ENCODE data around the gene MEPCE.
"Not testable (repeated sequence)": the region's sequence is repeated elsewhere in the genome, so short reads cannot be mapped to it uniquely, and the experiment has no call there.

The MEPCE gene

DNA sequence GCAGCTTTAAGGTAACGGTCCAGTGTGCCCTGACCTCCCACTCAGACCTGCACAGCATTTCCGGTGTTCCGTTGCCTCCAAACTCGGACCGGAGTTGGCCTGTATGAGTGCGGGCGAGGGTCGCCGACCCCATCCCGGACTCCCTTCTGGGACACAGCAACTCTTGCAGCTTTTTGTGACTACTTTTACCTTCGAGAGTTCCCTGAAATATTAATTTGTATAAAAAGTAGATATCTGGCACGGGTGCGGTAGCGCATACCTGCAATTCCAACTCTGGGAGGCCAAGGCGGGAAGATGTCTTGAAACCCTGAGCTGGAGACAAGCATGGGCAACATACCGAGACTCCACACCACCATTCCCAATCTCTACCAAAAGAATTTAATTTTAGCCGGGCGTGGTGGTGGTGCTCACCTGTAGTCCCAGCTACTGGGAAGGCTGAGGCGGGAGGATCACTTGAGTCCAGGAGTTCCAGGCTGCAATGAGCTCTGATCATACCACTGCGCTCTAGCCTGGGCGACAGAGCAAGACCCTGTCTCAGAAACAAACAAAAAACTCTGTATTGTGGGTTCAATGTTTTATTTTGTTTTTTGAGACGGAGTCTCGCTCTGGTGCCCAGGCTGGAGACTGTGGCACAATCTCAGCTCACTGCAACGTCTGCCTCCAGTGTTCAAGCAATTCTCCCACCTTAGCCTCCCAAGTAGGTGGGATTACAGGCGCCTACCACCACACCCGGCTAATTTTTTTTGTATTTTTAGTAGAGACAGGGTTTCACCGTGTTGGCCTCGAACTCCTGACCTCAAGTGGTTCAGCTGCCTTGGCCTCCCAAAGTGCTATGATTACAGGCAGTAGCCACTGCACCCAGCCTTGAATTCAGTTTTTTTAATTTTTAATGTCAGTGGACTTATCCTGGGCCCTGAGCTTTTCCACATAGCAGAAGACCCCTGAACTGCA is 7.8 kb downstream of the MEPCE start:
- Histone ChIP-seq H3K27ac (peak overlapping the region; percentile 89), H3K9ac (no peak overlapping the region), H3K4me2 (ENCODE audit: low read length) (no peak overlapping the region), H3K4me1 (peaks cover 13% of the 10 kb centered on the region), H3K79me2 (peaks cover 4% of the 10 kb centered on the region), H2AFZ (no peak overlapping the region), H3K9me3 (ENCODE audit: control insufficient read depth, low read length) (no peaks in the 10 kb centered on the region), H3K36me3 (ENCODE audit: control insufficient read depth, insufficient read depth, low read length) (no peaks in the 10 kb centered on the region), H3K4me3 (ENCODE audit: low read depth, low read length) (no peak overlapping the region), H3K27me3 (ENCODE audit: control insufficient read depth, insufficient read depth, low read length) (no peaks in the 10 kb centered on the region)
- no peak for TF ChIP-seq CTCF (IDR thresholded peaks at IDR 0.05)

GRCh38 chr7:100438172-100438571 is 8.5 kb downstream of the MEPCE start:
- Histone ChIP-seq H3K4me2 (ENCODE audit: low read length) (no peak overlapping the region), H3K27ac (no peak overlapping the region), H3K4me3 (ENCODE audit: low read depth, low read length) (no peak overlapping the region), H3K27me3 (ENCODE audit: control insufficient read depth, insufficient read depth, low read length) (no peaks in the 10 kb centered on the region), H3K4me1 (peaks cover 12% of the 10 kb centered on the region), H3K9ac (no peak overlapping the region), H3K79me2 (peaks cover 4% of the 10 kb centered on the region), H3K36me3 (ENCODE audit: control insufficient read depth, insufficient read depth, low read length) (no peaks in the 10 kb centered on the region), H2AFZ (no peak overlapping the region), H3K9me3 (ENCODE audit: control insufficient read depth, low read length) (no peaks in the 10 kb centered on the region)
- TF ChIP-seq CTCF (IDR thresholded peaks at IDR 0.05): no peak

DNA sequence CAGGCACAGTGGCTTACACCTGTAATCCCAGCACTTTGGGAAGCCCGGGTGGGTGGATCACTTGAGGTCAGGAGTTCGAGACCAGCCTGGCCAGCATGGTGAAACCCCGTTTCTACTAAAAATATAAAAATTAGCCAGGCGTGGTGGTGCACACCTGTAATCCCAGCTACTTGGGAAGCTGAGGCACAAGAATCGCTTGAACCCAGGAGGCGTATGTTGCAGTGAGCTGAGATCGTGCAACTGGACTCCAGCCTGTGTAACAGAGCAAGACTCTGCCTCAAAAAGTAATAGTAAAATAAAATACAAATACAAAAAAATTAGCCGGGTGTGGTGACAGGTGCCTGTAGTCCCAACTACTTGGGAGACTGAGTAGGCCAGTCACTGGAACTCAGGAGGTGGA is 9.1 kb downstream of the MEPCE start:
- not testable (repeated sequence) for H3K4me2 ChIP-seq (ENCODE audit: low read length); H3K9ac ChIP-seq; H3K27me3 ChIP-seq (ENCODE audit: control insufficient read depth, insufficient read depth, low read length); H3K36me3 ChIP-seq (ENCODE audit: control insufficient read depth, insufficient read depth, low read length); H3K27ac ChIP-seq; H3K79me2 ChIP-seq; H2AFZ ChIP-seq; H3K4me1 ChIP-seq; H3K4me3 ChIP-seq (ENCODE audit: low read depth, low read length); H3K9me3 ChIP-seq (ENCODE audit: control insufficient read depth, low read length)

GRCh38 chr7:100439244-100439643 is 9.6 kb downstream of the MEPCE start:
- H3K27ac ChIP-seq: not testable (repeated sequence)

DNA sequence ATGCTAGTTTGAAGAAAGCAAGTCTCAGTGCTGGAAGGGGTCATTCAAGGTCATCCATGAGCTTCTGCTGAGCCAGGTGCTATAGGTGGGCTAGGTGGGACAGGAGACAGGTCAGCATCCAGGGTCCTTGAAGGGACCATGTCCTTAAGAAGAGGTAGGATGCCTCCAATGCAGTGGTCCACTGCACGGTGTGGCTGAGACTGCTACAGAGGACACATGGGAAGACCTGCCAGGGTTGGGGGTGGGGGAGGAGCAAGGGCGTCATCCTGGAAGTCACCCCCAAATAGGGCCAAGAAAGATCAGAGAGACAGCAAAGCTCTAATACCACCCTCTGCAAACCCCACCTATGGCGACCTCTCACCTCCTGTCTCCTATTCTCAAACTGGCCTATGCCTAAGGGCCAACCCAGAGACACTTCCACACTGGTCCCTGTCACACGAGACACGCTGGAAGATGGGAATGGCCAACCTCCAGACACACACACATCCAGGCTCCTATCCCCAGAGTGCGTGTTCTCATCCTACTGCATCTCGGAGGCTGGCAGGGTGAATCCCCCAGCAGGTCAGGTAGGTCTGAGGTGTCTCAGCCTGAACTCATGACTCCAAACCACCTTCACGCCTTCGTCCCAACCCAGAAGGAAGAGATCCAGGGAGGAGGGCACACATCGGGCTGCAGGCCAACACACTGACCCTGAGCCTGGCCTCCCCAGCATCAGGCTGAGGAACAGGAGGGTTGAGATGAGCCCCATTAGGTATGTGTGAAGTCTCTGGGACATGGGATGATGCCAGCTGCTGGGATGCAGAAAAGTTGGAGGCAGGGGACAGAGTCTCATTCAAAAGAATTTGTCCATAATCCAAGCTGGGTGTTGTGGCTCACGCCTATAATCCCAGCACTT is 12.3 kb downstream of the MEPCE start:
- H3K4me1 ChIP-seq: peaks cover 3% of the 10 kb centered on the region
- no peak for TF ChIP-seq CTCF (IDR thresholded peaks at IDR 0.05)
- H3K79me2 ChIP-seq: no peaks in the 10 kb centered on the region
- H3K4me2 ChIP-seq (ENCODE audit: low read length): no peak overlapping the region
- H3K9ac ChIP-seq: no peak overlapping the region
- no peaks in the 10 kb centered on the region for H3K9me3 ChIP-seq (ENCODE audit: control insufficient read depth, low read length)
- H2AFZ ChIP-seq: no peak overlapping the region
- peak overlapping the region; percentile 15 for H3K27ac ChIP-seq
- H3K36me3 ChIP-seq (ENCODE audit: control insufficient read depth, insufficient read depth, low read length): no peaks in the 10 kb centered on the region
- H3K27me3 ChIP-seq (ENCODE audit: control insufficient read depth, insufficient read depth, low read length): no peaks in the 10 kb centered on the region
- H3K4me3 ChIP-seq (ENCODE audit: low read depth, low read length): no peak overlapping the region

More at GRCh38 chr7:100439244-100439643, 9.6 kb downstream of the MEPCE start:
- not testable (repeated sequence) for H3K79me2 ChIP-seq; H3K36me3 ChIP-seq (ENCODE audit: control insufficient read depth, insufficient read depth, low read length); H3K9ac ChIP-seq; H2AFZ ChIP-seq; H3K4me3 ChIP-seq (ENCODE audit: low read depth, low read length); H3K4me1 ChIP-seq; H3K4me2 ChIP-seq (ENCODE audit: low read length); H3K27me3 ChIP-seq (ENCODE audit: control insufficient read depth, insufficient read depth, low read length); H3K9me3 ChIP-seq (ENCODE audit: control insufficient read depth, low read length)

Data from parathyroid adenoma (tissue), 2 donors.